Transverse colon (tissue), 4 donors: ENCODE measurements around the gene SLC16A6.

Source experiments
- CTCF ChIP-seq, 5 experiments: fragments of 200-600 bp in 3 of 5; fragments of 450-650 bp in 2 of 5; sonication (generic) in 3 of 5; IDR thresholded peaks; 1 replicate in 2 of 5; 2 replicates in 3 of 5; pipeline ENCODE4 v1.5.1; 2016 to 2017; ENCODE audit warnings: antibody characterized with exemption in 5 of 5, inconsistent platforms in 3 of 5, mild to moderate bottlenecking in 2 of 5, moderate library complexity in 1 of 5
- EP300 ChIP-seq: sonication (generic); formaldehyde crosslinking; IDR thresholded peaks from one replicate; pipeline ENCODE4 v1.6.1; 2017; ENCODE audit warnings: antibody characterized with exemption, low read depth
- POLR2A ChIP-seq: fragments of 450-650 bp; IDR thresholded peaks from one replicate; pipeline ENCODE4 v1.6.1; 2016; ENCODE audit warnings: antibody characterized with exemption, mild to moderate bottlenecking, moderate library complexity
- POLR2AphosphoS5 ChIP-seq, 3 donors: sonication (generic); formaldehyde crosslinking; IDR thresholded peaks; one replicate each; pipeline ENCODE4 v1.6.1; 2016; ENCODE audit warnings: antibody characterized with exemption in 3 of 3

- TF ChIP-seq CTCF (IDR thresholded peaks at IDR 0.05), result no peak
- TF ChIP-seq POLR2A, result no peak
- TF ChIP-seq EP300, result no peak
- TF ChIP-seq POLR2AphosphoS5 (IDR thresholded peaks at IDR 0.05), result no peak
These were observed 4.2 kb upstream of the SLC16A6 start for GRCh38 chr17:68295086-68295485.
